Ovary (tissue), 3 donors: ENCODE data around the gene CACNB2.

Experiments
- CTCF ChIP-seq, 3 donors: fragments of 450-650 bp in 2 of 3; fragments of 200-600 bp in 1 of 3; IDR thresholded peaks; one replicate each; pipeline versions ENCODE4 v1.5.1 to v1.8.0; 2016 to 2022; ENCODE audit warnings: antibody characterized with exemption in 3 of 3, mild to moderate bottlenecking in 1 of 3
- EP300 ChIP-seq: sonication (generic); formaldehyde crosslinking; IDR thresholded peaks from one replicate; pipeline ENCODE4 v1.6.1; 2017; ENCODE audit warnings: antibody characterized with exemption
- POLR2A ChIP-seq: fragments of 450-650 bp; IDR thresholded peaks from one replicate; pipeline ENCODE4 v1.6.1; 2017; ENCODE audit warnings: antibody characterized with exemption, mild to moderate bottlenecking, moderate library complexity
- donor health status: DM: no; HTN: no; CAD: no.

DNA sequence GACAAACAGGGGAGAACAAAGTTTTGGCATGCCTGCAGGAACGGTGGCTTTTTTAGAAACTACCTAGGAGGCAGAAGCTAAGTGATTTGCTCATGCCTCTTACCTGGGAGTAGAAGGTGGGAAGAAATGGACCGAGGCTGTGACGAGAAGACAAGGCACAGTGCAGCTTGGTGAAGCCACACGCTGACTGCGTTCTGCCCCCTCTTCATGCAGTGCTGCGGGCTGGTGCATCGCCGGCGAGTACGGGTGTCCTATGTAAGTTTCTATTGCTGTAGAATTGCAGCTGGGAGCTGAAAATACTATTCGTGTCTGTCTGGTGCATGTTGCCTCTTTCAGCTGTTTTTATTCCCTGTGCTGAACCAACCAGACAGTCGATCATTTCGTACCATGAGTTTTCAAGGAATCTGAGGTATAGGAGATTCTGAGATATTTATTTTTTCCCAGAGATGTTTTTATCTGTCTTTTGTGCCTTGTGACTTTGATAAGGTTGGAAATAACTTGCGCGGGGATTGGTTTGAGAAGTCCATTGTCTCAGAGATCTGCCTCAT lies 120.9 kb downstream of the CACNB2 start:
- TF ChIP-seq CTCF (IDR thresholded peaks at IDR 0.05) (no peak), POLR2A (no peak), EP300 (no peak)
